Cardiac muscle cell (in vitro differentiated cells and primary cell): ENCODE data around the gene MAU2. TPM values are rescaled to one million over a fixed set of nuclear protein-coding genes. Genes with fewer than 3 reads are reported as not detected.

ENCODE experiments used
- DNase-seq, 2 donors: peaks; one replicate each; pipeline versions ENCODE4 v3.0.0 to v3.0.0-alpha.2; 2010 to 2017; ENCODE audit warnings: low read depth in 1 of 2, low spot score in 1 of 2
- H3K27ac ChIP-seq: fragments of 200-600 bp; sonication (generic); 2 replicates; pipeline ENCODE4 v1.5.1; 2016
- H3K27me3 ChIP-seq: fragments of 200-600 bp; sonication (generic); 2 replicates; pipeline ENCODE4 v1.6.0; 2016; ENCODE audit warnings: control low read depth
- H3K36me3 ChIP-seq: fragments of 200-600 bp; sonication (generic); 2 replicates; pipeline ENCODE4 v1.5.1; 2016; ENCODE audit warnings: control low read depth
- H3K4me1 ChIP-seq: fragments of 200-600 bp; sonication (generic); 2 replicates; pipeline ENCODE4 v1.8.1; 2017; ENCODE audit warnings: low read depth, mild to moderate bottlenecking, mixed run types
- H3K4me3 ChIP-seq: fragments of 200-600 bp; sonication (generic); 2 replicates; pipeline ENCODE4 v1.5.1; 2016; ENCODE audit warnings: mild to moderate bottlenecking
- H3K9me3 ChIP-seq: fragments of 200-600 bp; sonication (generic); 2 replicates; pipeline ENCODE4 v1.5.1; 2017; ENCODE audit warnings: low read depth, mild to moderate bottlenecking, control low read depth
- polyA plus RNA-seq: library from polyadenylated mRNA; unstranded; fragments of >200 nt; fragmentation: Nextera tagmentation; extraction: Ambion mirVana; gene quantifications from 2 replicates; pipeline ENCODE4 v1.2.1, GENCODE V29; 2016
- total RNA-seq: library from RNA; depleted of rRNA; stranded (reverse); fragments of >200 nt; gene quantifications from 2 replicates; pipeline ENCODE4 v1.2.3, GENCODE V29; 2016
- TF ChIP-seq, protein P1 (sequence below): IDR thresholded peaks from 2 replicates; pipeline ENCODE4 v1.5.1; 2012; ENCODE audit warnings: low read depth, mild to moderate bottlenecking, low read length

The MAU2 gene
- total and polyA plus RNA-seq, 2 experiments from 2014 or later = 43.6 to 78.5 TPM

- H3K4me3 ChIP-seq = no peak overlapping the region
- DNase-seq = no peak
- TF ChIP-seq, protein P1, sequence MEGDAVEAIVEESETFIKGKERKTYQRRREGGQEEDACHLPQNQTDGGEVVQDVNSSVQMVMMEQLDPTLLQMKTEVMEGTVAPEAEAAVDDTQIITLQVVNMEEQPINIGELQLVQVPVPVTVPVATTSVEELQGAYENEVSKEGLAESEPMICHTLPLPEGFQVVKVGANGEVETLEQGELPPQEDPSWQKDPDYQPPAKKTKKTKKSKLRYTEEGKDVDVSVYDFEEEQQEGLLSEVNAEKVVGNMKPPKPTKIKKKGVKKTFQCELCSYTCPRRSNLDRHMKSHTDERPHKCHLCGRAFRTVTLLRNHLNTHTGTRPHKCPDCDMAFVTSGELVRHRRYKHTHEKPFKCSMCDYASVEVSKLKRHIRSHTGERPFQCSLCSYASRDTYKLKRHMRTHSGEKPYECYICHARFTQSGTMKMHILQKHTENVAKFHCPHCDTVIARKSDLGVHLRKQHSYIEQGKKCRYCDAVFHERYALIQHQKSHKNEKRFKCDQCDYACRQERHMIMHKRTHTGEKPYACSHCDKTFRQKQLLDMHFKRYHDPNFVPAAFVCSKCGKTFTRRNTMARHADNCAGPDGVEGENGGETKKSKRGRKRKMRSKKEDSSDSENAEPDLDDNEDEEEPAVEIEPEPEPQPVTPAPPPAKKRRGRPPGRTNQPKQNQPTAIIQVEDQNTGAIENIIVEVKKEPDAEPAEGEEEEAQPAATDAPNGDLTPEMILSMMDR = no peak
These were observed 14.9 kb upstream of the MAU2 start for GRCh38 chr19:19305696-19306095.

GRCh38 chr19:19306191-19306590 lies 14.4 kb upstream of the MAU2 start:
- no peak for DNase-seq
- Histone ChIP-seq H3K36me3 (peaks cover 39% of the 10 kb centered on the region), H3K4me1 (no peaks in the 10 kb centered on the region), H3K4me3 (no peak overlapping the region), H3K27me3 (no peaks in the 10 kb centered on the region), H3K27ac (no peak overlapping the region), H3K9me3 (no peaks in the 10 kb centered on the region)
- TF ChIP-seq, protein P1 = no peak

More at GRCh38 chr19:19305696-19306095, 14.9 kb upstream of the MAU2 start:
- Histone ChIP-seq H3K4me1 (no peaks in the 10 kb centered on the region), H3K27ac (no peak overlapping the region), H3K36me3 (peaks cover 40% of the 10 kb centered on the region), H3K9me3 (no peaks in the 10 kb centered on the region), H3K27me3 (no peaks in the 10 kb centered on the region)

DNA sequence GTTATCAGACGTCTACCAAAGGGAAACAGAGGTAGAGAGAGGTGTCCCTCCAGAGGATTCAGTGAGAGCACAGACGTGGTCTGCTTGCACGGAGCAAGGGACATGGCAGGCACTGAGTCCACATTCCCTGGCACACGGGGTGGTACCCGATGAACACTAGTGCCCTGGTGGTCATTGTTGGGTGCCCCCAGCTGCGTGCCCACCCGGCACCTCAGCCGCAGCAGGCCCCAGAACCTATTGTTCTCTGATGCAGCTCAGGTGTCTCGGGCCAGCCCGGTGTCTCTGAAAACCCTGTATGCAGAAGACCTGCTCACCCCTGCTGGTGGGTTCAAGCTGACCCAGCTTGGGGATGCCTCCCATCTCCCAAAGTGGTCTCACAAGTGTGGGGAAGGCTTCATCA lies 12.3 kb upstream of the MAU2 start:
- no peaks in the 10 kb centered on the region for H3K4me1 ChIP-seq
- H3K27ac ChIP-seq = no peak overlapping the region
- H3K27me3 ChIP-seq = no peaks in the 10 kb centered on the region
- H3K4me3 ChIP-seq = no peak overlapping the region
- DNase-seq = no peak
- H3K9me3 ChIP-seq = no peaks in the 10 kb centered on the region
- peaks cover 26% of the 10 kb centered on the region for H3K36me3 ChIP-seq
- TF ChIP-seq, protein P1 = no peak

- Histone ChIP-seq H3K27me3 (no peaks in the 10 kb centered on the region), H3K36me3 (peaks cover 13% of the 10 kb centered on the region), H3K4me3 (no peak overlapping the region), H3K9me3 (no peaks in the 10 kb centered on the region), H3K27ac (no peak overlapping the region), H3K4me1 (peaks cover 7% of the 10 kb centered on the region)
- DNase-seq = no peak
- TF ChIP-seq, protein P1 = no peak
These were observed 5.2 kb upstream of the MAU2 start for GRCh38 chr19:19315444-19315843.

GRCh38 chr19:19316082-19316481 lies 4.5 kb upstream of the MAU2 start:
- Histone ChIP-seq H3K27ac (no peak overlapping the region), H3K9me3 (no peaks in the 10 kb centered on the region), H3K4me3 (no peak overlapping the region), H3K27me3 (no peaks in the 10 kb centered on the region), H3K4me1 (peaks cover 7% of the 10 kb centered on the region), H3K36me3 (peaks cover 8% of the 10 kb centered on the region)
- TF ChIP-seq, protein P1 = no peak
- no peak for DNase-seq
